ENCODE data around the gene PSMA1. TPM values are rescaled to one million over a fixed set of nuclear protein-coding genes. Genes with fewer than 3 reads are reported as not detected.
"Not testable (repeated sequence)": the region's sequence is repeated elsewhere in the genome, so short reads cannot be mapped to it uniquely, and the experiment has no call there.

Gene PSMA1
- total RNA-seq, 2 donors from 2014 or later = 120 to 147 TPM

DNA sequence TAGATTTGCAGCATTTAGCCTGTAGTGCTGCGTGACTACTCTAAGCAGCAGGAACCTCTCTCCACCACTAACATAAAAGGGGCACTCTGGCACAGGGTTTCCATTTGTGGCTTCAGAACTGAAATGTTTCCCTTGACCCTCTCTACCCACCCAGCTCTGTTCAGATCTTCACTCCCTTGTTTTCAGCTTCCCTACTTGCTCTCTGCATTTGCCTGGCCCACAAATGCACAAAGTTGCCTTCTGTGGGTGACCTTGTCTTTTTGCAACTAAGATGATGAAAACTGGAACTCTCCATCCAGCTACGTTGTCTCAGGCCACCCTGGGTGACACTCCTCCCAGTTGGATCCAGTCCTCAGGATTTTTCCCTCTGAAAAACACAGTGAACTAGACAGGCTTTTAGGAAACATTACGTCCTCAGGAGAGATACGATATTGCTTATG lies 19.8 kb upstream of the PSMA1 start:
- DNase-seq = no peak
- H3K27ac ChIP-seq = no peak overlapping the region
- peak overlapping the region in 1 of 2 donors; percentile 2 for H3K9ac ChIP-seq (ENCODE audit: low read depth in 2 of 2, low read length in 2 of 2)
- H3K4me1 ChIP-seq = peaks cover 4% of the 10 kb centered on the region
- H3K4me3 ChIP-seq = no peak overlapping the region
- no peaks in the 10 kb centered on the region for H3K9me3 ChIP-seq
- intact Hi-C loops (cut with DNase I) = loop anchor here (5.0 to 10.0 kb wide), 3 partner anchors 105 to 367 kb away; partner anchors contain the start of gene PDE3B
- no peaks in the 10 kb centered on the region for H3K36me3 ChIP-seq
- TF ChIP-seq, protein P1, sequence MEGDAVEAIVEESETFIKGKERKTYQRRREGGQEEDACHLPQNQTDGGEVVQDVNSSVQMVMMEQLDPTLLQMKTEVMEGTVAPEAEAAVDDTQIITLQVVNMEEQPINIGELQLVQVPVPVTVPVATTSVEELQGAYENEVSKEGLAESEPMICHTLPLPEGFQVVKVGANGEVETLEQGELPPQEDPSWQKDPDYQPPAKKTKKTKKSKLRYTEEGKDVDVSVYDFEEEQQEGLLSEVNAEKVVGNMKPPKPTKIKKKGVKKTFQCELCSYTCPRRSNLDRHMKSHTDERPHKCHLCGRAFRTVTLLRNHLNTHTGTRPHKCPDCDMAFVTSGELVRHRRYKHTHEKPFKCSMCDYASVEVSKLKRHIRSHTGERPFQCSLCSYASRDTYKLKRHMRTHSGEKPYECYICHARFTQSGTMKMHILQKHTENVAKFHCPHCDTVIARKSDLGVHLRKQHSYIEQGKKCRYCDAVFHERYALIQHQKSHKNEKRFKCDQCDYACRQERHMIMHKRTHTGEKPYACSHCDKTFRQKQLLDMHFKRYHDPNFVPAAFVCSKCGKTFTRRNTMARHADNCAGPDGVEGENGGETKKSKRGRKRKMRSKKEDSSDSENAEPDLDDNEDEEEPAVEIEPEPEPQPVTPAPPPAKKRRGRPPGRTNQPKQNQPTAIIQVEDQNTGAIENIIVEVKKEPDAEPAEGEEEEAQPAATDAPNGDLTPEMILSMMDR (IDR thresholded peaks at IDR 0.05) = no peak
- no peaks in the 10 kb centered on the region for H3K27me3 ChIP-seq

DNA sequence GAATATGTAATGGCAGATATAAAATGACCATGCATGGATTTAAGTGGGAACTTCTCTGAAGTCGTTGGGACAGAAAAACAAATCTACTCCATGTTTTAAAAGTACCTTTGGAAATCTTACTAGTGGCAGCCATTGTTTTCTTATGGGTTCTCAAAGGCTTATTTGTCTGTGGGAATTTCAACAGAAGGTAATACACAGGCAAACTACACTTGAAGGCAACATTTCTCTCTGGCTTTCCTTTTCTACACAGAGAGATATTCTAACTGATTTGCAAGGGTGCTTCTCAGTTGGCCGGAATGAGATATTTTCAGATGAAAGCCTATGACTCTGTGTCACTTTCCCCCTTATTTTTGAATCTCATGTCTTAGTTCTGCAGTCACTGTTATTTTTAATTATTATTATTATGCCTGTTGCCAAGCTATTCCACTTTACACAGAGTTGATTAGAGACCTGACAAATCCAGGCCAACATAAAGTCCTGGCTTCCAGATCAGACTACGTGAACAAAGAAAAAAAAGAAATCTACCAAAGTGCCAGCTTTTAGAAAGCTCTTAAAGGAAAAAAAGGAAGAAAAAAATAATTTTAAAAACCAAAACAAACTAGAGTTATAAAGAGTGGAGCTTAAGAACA lies 18.9 kb upstream of the PSMA1 start:
- DNase-seq = no peak
- TF ChIP-seq, protein P1 (IDR thresholded peaks at IDR 0.05) = no peak
- Histone ChIP-seq H3K4me3 (no peak overlapping the region), H3K9ac (ENCODE audit: low read depth in 2 of 2, low read length in 2 of 2) (no peak overlapping the region), H3K36me3 (no peaks in the 10 kb centered on the region), H3K27ac (no peak overlapping the region), H3K9me3 (no peaks in the 10 kb centered on the region), H3K4me1 (peaks cover 4% of the 10 kb centered on the region), H3K27me3 (no peaks in the 10 kb centered on the region)
- intact Hi-C loops (cut with DNase I) = loop anchor here (5.0 to 10.0 kb wide), 2 partner anchors 236 to 368 kb away; no protein-coding TSS in a partner anchor

DNA sequence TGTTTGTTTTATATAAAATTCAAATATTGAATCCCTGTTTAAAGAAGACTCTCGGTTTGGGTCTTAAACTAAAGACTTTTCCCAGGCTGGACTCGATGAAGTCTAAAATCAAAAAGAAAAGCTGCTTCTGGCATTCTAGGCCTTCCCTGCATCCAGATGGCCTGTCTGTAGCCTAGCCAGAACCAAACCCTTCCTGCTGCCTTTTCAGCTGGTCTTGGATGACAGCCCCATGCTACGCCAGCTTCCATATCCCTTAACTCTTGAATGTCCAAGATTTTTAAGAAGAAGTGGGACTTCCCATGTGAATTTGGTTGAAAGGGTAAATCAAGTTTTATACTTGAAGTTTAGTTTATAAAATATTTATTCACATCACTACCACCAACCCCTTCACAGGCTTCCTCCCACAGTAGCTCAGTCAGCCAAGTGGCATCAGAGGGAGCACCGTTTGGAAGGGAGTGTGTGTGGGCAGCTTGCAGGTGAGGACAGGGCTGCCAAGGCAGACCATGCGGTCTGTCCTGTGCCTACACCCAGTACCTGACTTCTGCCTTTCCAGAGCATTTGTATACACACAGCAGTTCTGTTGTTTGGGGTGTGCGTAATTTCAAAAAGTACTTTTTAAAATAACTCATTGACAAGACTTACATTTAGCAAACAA lies 18.2 kb upstream of the PSMA1 start:
- TF ChIP-seq, protein P1 (IDR thresholded peaks at IDR 0.05) = no peak
- H3K9me3 ChIP-seq = no peaks in the 10 kb centered on the region
- intact Hi-C loops (cut with DNase I) = loop anchor here (5.0 to 10.0 kb wide), 2 partner anchors 236 to 369 kb away; no protein-coding TSS in a partner anchor
- DNase-seq = no peak
- no peaks in the 10 kb centered on the region for H3K36me3 ChIP-seq
- peaks cover 4% of the 10 kb centered on the region for H3K4me1 ChIP-seq
- H3K4me3 ChIP-seq = no peak overlapping the region
- peak overlapping the region; percentile 17 for H3K27ac ChIP-seq
- no peak overlapping the region for H3K9ac ChIP-seq (ENCODE audit: low read depth in 2 of 2, low read length in 2 of 2)
- no peaks in the 10 kb centered on the region for H3K27me3 ChIP-seq

DNA sequence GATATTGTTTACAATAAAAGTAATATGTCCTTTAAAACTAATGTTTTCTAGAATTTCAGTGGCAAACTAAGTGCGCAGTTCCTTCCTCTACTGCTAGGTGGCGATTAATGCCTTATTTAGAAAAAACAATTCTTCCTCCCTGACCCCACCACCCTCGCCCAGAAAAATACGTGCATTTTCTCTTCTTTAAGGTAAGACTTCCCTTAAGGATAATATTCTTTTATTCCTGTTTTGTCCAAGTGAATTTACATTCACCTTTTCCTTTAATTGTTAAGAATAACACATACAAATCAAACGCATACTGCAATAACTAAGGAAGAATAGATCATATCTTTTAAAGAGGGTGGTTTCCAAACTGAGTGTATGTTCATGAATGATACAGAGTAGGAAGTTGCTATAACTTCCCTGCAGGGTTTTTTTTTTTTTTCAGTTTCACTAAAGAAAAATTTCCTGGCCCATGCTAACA lies 17.0 kb upstream of the PSMA1 start:
- H3K9ac ChIP-seq (ENCODE audit: low read depth in 2 of 2, low read length in 2 of 2) = no peak overlapping the region
- no peaks in the 10 kb centered on the region for H3K36me3 ChIP-seq
- H3K4me3 ChIP-seq = no peak overlapping the region
- H3K9me3 ChIP-seq = no peaks in the 10 kb centered on the region
- intact Hi-C loops (cut with DNase I) = loop anchor here (5.0 to 10.0 kb wide), 2 partner anchors 238 to 370 kb away; no protein-coding TSS in a partner anchor
- peak; percentile 53 for DNase-seq
- TF ChIP-seq, protein P1 (IDR thresholded peaks at IDR 0.05) = peak; percentile 83
- H3K27ac ChIP-seq = no peak overlapping the region
- H3K27me3 ChIP-seq = no peaks in the 10 kb centered on the region
- H3K4me1 ChIP-seq = peaks cover under 1% of the 10 kb centered on the region

DNA sequence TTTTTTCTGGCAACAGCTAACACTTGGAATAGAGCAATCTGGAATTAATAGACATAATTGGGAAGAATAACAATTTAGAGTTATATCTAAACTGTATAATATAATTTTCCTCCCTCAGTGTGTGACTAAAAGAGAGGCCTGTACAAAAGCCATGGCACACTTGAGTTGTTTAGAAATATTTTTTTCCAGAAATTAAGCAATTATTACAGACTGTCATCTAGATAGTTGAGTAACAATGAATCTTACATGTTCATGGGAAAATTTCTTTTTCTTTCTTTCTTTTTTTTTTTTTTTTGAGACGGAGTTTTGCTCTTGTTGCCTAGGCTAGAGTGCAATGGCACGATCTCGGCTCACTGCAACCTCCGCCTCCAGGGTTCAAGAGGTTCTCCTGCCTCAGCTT lies 15.0 kb upstream of the PSMA1 start:
- not testable (repeated sequence) for DNase-seq; H3K9ac ChIP-seq (ENCODE audit: low read depth in 2 of 2, low read length in 2 of 2); H3K4me1 ChIP-seq; H3K4me3 ChIP-seq; H3K36me3 ChIP-seq; H3K27ac ChIP-seq; H3K27me3 ChIP-seq; H3K9me3 ChIP-seq
- intact Hi-C loops (cut with DNase I) = loop anchor here (5.0 to 10.0 kb wide), 2 partner anchors 240 to 372 kb away; no protein-coding TSS in a partner anchor
